Measurements from ENCODE around the gene HES7. TPM values are rescaled to one million over a fixed set of nuclear protein-coding genes. Genes with fewer than 3 reads are reported as not detected.

HES7 gene
- total RNA-seq, 2 donors from 2014 or later, result 0.34 TPM; not detected in 1

DNA sequence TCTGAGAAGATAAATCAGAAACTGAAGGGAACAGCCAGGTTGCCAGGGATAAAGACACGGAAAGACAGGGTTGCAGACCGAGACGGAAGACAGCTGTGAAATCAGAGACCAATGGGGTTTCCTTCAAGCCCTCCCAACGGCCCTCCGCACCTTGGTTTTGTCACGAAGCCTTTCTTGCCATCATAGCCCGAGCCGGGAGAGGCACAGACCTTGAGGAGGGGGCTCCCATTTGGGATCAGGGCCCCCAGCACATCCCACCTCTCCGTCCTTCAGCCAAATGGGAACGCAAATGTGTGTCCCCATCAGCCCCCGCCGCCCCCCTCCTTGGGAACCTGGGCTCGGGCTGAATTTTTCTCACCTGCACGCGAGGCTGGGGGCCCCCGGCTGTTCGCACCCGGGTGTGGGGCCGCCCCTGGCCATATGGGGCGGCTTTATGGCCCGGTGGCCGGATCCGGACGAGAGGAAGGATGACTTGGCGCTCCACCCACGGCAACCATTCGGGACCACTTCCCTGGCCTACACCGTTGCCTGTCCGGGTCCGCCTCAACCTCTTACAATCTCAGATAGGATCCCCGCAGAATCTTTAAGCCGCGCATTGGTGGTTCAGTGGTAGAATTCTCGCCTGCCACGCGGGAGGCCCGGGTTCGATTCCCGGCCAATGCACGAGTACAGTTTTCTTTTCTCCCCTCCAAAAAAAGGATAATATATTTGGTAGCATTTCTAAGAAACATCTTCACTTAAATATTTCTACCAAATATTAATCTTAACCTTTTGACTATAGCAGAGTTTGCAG is 1.4 kb upstream of the HES7 start:
- peaks cover 4% of the 10 kb centered on the region for H3K4me1 ChIP-seq (replicated peaks)
- peak; percentile 80 for DNase-seq (ENCODE audit: low spot score)
- no peaks in the 10 kb centered on the region for H3K36me3 ChIP-seq
- TF ChIP-seq, protein P1, sequence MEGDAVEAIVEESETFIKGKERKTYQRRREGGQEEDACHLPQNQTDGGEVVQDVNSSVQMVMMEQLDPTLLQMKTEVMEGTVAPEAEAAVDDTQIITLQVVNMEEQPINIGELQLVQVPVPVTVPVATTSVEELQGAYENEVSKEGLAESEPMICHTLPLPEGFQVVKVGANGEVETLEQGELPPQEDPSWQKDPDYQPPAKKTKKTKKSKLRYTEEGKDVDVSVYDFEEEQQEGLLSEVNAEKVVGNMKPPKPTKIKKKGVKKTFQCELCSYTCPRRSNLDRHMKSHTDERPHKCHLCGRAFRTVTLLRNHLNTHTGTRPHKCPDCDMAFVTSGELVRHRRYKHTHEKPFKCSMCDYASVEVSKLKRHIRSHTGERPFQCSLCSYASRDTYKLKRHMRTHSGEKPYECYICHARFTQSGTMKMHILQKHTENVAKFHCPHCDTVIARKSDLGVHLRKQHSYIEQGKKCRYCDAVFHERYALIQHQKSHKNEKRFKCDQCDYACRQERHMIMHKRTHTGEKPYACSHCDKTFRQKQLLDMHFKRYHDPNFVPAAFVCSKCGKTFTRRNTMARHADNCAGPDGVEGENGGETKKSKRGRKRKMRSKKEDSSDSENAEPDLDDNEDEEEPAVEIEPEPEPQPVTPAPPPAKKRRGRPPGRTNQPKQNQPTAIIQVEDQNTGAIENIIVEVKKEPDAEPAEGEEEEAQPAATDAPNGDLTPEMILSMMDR (IDR thresholded peaks at IDR 0.05), result no peak
- TF ChIP-seq POLR2A (IDR thresholded peaks at IDR 0.05) (no peak), POLR2AphosphoS5 (IDR thresholded peaks at IDR 0.05) (peak; percentile 84)
- intact Hi-C loops (cut with DNase I), result no loop called here
- no peaks in the 10 kb centered on the region for H3K27me3 ChIP-seq (replicated peaks; ENCODE audit: insufficient read depth)
- peak overlapping the region; percentile 51 to 65 for H3K4me3 ChIP-seq
- H3K9me3 ChIP-seq, result no peaks in the 10 kb centered on the region
- H3K27ac ChIP-seq, result peak overlapping the region; percentile 84 to 87
- 1% methylated on average over 31 of the region's 40 CpGs for WGBS

DNA sequence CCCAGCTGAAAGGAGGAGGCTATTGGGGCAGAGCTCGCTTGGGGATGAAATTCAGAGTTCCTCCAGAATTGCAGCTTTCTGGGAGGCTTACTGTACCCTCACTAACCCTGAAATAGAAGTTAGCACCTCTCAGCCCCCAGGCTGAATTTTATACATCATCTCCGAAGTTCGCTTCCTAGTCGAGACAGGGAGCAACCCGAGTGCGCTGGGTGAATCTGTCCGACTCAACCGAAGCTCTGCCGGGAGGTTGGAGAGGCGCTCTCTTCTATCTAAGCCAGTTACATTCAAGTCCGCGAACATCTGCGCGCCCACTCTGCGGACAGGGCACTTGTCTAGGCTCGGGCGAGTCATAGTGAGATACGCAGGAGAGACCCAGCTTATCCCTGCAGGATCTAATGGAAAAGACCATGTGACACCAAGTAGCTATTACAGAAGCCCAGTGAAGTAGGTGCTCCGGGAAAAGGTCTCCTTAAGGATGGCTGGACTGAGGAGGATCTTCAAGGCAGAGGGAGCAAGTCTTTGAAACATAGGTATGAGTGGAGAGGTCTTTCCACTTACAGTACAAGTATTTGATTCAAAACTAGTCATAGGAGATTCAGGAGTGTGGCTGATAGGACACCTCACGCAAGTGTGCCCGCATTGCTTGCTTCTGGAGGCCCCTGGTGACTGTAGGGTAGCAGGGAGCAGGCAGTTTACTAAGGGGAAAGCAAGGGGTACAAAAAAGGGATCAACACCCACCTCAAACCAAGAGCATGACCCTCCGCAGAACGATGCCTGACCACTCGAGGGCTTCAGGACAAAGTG is 646 bp upstream of the HES7 start:
- Histone ChIP-seq H3K4me3 (no peak overlapping the region), H3K27me3 (replicated peaks; ENCODE audit: insufficient read depth) (no peaks in the 10 kb centered on the region)
- 6% methylated on average over 24 of the region's 24 CpGs for WGBS

DNA sequence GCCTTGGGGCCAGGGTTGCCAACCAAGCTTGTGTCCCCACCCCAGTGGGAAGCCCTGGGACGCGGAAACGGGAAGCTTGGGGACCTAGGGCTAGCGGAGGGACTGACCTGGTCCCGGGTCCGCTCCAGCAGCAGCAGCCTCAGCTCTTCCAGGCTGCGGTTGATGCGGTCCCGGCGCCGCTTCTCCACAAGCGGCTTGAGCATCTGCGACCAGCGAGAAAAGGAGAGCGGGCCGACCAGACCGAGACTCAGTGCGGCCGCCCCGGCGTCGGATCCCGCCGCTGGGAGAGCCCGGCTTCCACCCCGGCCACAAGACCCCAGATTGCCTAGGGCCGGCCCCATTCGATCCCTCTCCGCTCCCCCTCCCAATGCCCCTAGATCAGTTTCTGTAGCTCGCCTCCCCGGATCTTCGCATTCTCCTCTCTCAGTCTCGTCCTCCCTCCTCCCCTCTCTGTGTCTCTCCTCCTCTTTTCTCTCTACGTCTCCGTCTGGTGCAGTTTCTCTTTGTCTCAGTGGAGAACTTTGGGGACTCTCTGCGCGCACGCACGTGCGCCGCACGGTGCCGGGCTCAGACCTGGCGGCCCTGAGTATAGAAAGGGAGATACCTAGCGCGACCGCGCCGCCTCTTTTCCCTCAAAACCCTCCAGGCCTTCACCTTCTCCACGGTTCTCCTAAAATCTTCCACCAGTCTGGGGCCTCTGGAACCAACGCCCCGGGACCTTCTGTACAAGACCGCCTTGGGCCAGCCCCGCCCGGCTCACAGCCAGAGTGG is 797 bp downstream of the HES7 start:
- H3K36me3 ChIP-seq, result no peaks in the 10 kb centered on the region
- no peaks in the 10 kb centered on the region for H3K9me3 ChIP-seq
- H3K4me3 ChIP-seq, result peak overlapping the region; percentile 29 to 41
- intact Hi-C loops (cut with DNase I), result loop anchor here (5.0 kb wide), 1 partner anchor 64 kb away; no protein-coding TSS in a partner anchor
- H3K27ac ChIP-seq, result no peak overlapping the region
- WGBS, result 2% methylated on average over 52 of the region's 55 CpGs
- H3K27me3 ChIP-seq (replicated peaks; ENCODE audit: insufficient read depth), result no peaks in the 10 kb centered on the region
- peaks cover 9% of the 10 kb centered on the region for H3K4me1 ChIP-seq (replicated peaks)
- TF ChIP-seq, protein P1 (IDR thresholded peaks at IDR 0.05), result no peak
- TF ChIP-seq POLR2AphosphoS5 (IDR thresholded peaks at IDR 0.05) (peak; percentile 7), POLR2A (IDR thresholded peaks at IDR 0.05) (no peak)
- DNase-seq (ENCODE audit: low spot score), result no peak

More for the DNA sequence above, 646 bp upstream of the HES7 start:
- Histone ChIP-seq H3K27ac (no peak overlapping the region), H3K9me3 (no peaks in the 10 kb centered on the region), H3K4me1 (replicated peaks) (peaks cover 4% of the 10 kb centered on the region), H3K36me3 (no peaks in the 10 kb centered on the region)
- TF ChIP-seq POLR2AphosphoS5 (IDR thresholded peaks at IDR 0.05), result no peak
- TF ChIP-seq, protein P1 (IDR thresholded peaks at IDR 0.05), result no peak
- no peak for TF ChIP-seq POLR2A (IDR thresholded peaks at IDR 0.05)
- DNase-seq (ENCODE audit: low spot score), result no peak
- intact Hi-C loops (cut with DNase I), result loop anchor here (5.0 kb wide), 1 partner anchor 63 kb away; no protein-coding TSS in a partner anchor

DNA sequence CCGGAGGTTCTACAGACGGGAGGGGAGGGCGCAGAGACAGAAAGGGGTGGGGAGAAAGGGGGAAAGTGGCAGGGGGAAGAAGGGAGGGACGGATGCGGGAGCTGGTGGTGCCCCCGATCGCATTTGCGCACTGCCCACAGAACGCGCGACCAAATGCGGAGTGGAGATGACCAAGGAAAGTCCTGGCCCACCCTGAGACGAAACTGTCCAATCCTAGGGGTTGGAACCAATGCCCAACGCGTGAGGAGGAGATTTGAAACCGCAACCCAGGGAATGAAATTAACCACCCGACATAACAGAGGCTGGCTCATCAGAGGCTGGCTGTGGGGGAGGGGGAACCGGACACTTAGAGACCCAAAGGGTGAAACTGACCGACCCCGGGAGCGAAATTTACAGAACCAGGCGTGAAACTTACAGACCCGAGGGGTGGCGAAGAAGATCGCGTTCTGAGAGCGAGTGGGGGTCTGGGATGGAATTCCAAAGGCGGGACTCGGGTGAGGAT is 1.4 kb downstream of the HES7 start:
- no peak for DNase-seq (ENCODE audit: low spot score)
- H3K27ac ChIP-seq, result no peak overlapping the region
- TF ChIP-seq, protein P1 (IDR thresholded peaks at IDR 0.05), result no peak
- no peak for TF ChIP-seq POLR2A (IDR thresholded peaks at IDR 0.05)
- TF ChIP-seq POLR2AphosphoS5 (IDR thresholded peaks at IDR 0.05), result no peak
- no peaks in the 10 kb centered on the region for H3K27me3 ChIP-seq (replicated peaks; ENCODE audit: insufficient read depth)
- intact Hi-C loops (cut with DNase I), result loop anchor here (5.0 kb wide), 1 partner anchor 65 kb away; no protein-coding TSS in a partner anchor
- peak overlapping the region; percentile 29 to 41 for H3K4me3 ChIP-seq
- H3K4me1 ChIP-seq (replicated peaks), result peaks cover 10% of the 10 kb centered on the region
- WGBS, result 1% methylated on average over 29 of the region's 29 CpGs
- H3K36me3 ChIP-seq, result no peaks in the 10 kb centered on the region
- no peaks in the 10 kb centered on the region for H3K9me3 ChIP-seq
